ENCODE data around the gene KTI12. TPM values are rescaled to one million over a fixed set of nuclear protein-coding genes. Genes with fewer than 3 reads are reported as not detected.
A peak's percentile ranks its signal among the peaks of the same experiment; 100 is the strongest.
"Not testable (repeated sequence)": the region's sequence is repeated elsewhere in the genome, so short reads cannot be mapped to it uniquely, and the experiment has no call there.

Gene KTI12
- total and polyA plus RNA-seq, 5 donors: 3.5 to 5.4 (median 4.0) TPM

- Histone ChIP-seq H3K4me1 (ENCODE audit: control insufficient read depth, insufficient read depth, low read length) (peaks cover 5% of the 10 kb centered on the region), H3K27me3 (ENCODE audit: control insufficient read depth, insufficient read depth) (no peaks in the 10 kb centered on the region), H3K9me3 (ENCODE audit: control insufficient read depth, low read length) (no peaks in the 10 kb centered on the region), H3K4me3 (ENCODE audit: low read length) (peak overlapping the region; percentile 51), H3K27ac (ENCODE audit: low read length) (no peak overlapping the region)
- DNase-seq (no peak), ATAC-seq (no peak)
- intact Hi-C loops (cut with DNase I): no loop called here
- WGBS: 10% methylated on average over 1 of the region's 1 CpG
These were observed 23.6 kb upstream of the KTI12 start for GRCh38 chr1:52057255-52057654.

GRCh38 chr1:52056937-52057231 lies 23.3 kb upstream of the KTI12 start:
- DNase-seq (no peak), ATAC-seq (no peak)
- no peaks in the 10 kb centered on the region for H3K9me3 ChIP-seq (ENCODE audit: control insufficient read depth, low read length)
- WGBS: under 1% methylated on average over 4 of the region's 4 CpGs
- H3K4me3 ChIP-seq (ENCODE audit: low read length): peak overlapping the region; percentile 51
- no peak overlapping the region for H3K27ac ChIP-seq (ENCODE audit: low read length)
- intact Hi-C loops (cut with DNase I): no loop called here
- H3K4me1 ChIP-seq (ENCODE audit: control insufficient read depth, insufficient read depth, low read length): peaks cover 5% of the 10 kb centered on the region
- H3K27me3 ChIP-seq (ENCODE audit: control insufficient read depth, insufficient read depth): no peaks in the 10 kb centered on the region

- under 1% methylated on average over 54 of the region's 54 CpGs for WGBS
- no peaks in the 10 kb centered on the region for H3K27me3 ChIP-seq (ENCODE audit: control insufficient read depth, insufficient read depth)
- H3K27ac ChIP-seq (ENCODE audit: low read length): peak within 1 kb of the TSS; percentile 85
- peak; percentile 95 to 98 (median 97) for DNase-seq
- H3K4me1 ChIP-seq (ENCODE audit: control insufficient read depth, insufficient read depth, low read length): peaks cover 5% of the 10 kb centered on the region
- ATAC-seq: peak; percentile 97 to 99
- H3K9me3 ChIP-seq (ENCODE audit: control insufficient read depth, low read length): no peaks in the 10 kb centered on the region
- intact Hi-C loops (cut with DNase I): no loop called here
- peak within 1 kb of the TSS; percentile 51 for H3K4me3 ChIP-seq (ENCODE audit: low read length)
These were observed 22.7 kb upstream of the KTI12 start, which contains the start of gene BTF3L4 for GRCh38 chr1:52056163-52056936. Gene BTF3L4, plus strand, starts transcription at chr1:52056295. Its CDS starts 3,553 bp downstream, at chr1:52059848.

- H3K4me1 ChIP-seq (ENCODE audit: control insufficient read depth, insufficient read depth, low read length): peaks cover 5% of the 10 kb centered on the region
- no peaks in the 10 kb centered on the region for H3K9me3 ChIP-seq (ENCODE audit: control insufficient read depth, low read length)
- intact Hi-C loops (cut with DNase I): no loop called here
- peak overlapping the region; percentile 85 for H3K27ac ChIP-seq (ENCODE audit: low read length)
- WGBS: under 1% methylated on average over 12 of the region's 12 CpGs
- DNase-seq (no peak), ATAC-seq (no peak)
- H3K4me3 ChIP-seq (ENCODE audit: low read length): peak overlapping the region; percentile 51
- no peaks in the 10 kb centered on the region for H3K27me3 ChIP-seq (ENCODE audit: control insufficient read depth, insufficient read depth)
These were observed 22.2 kb upstream of the KTI12 start for GRCh38 chr1:52055866-52056162.

GRCh38 chr1:52055066-52055865 lies 21.7 kb upstream of the KTI12 start, which contains the start of gene TXNDC12:
Gene TXNDC12, minus strand, starts transcription at chr1:52055191. Its CDS starts 95 bp downstream, at chr1:52055096.
- under 1% methylated on average over 45 of the region's 45 CpGs for WGBS
- DNase-seq: peak; percentile 81 to 91 (median 89)
- ATAC-seq: peak; percentile 90 to 91
- intact Hi-C loops (cut with DNase I): no loop called here
- Histone ChIP-seq H3K27ac (ENCODE audit: low read length) (peak within 1 kb of the TSS; percentile 85), H3K4me1 (ENCODE audit: control insufficient read depth, insufficient read depth, low read length) (peaks cover 5% of the 10 kb centered on the region), H3K9me3 (ENCODE audit: control insufficient read depth, low read length) (no peaks in the 10 kb centered on the region), H3K4me3 (ENCODE audit: low read length) (peak within 1 kb of the TSS; percentile 51), H3K27me3 (ENCODE audit: control insufficient read depth, insufficient read depth) (no peaks in the 10 kb centered on the region)

GRCh38 chr1:52054496-52055065 lies 21.0 kb upstream of the KTI12 start:
- H3K4me3 ChIP-seq (ENCODE audit: low read length): peak overlapping the region; percentile 51
- H3K9me3 ChIP-seq (ENCODE audit: control insufficient read depth, low read length): no peaks in the 10 kb centered on the region
- peaks cover 5% of the 10 kb centered on the region for H3K4me1 ChIP-seq (ENCODE audit: control insufficient read depth, insufficient read depth, low read length)
- intact Hi-C loops (cut with DNase I): no loop called here
- DNase-seq (no peak), ATAC-seq (no peak)
- WGBS: 4% methylated on average over 13 of the region's 13 CpGs
- H3K27me3 ChIP-seq (ENCODE audit: control insufficient read depth, insufficient read depth): no peaks in the 10 kb centered on the region
- peak overlapping the region; percentile 71 for H3K27ac ChIP-seq (ENCODE audit: low read length)

GRCh38 chr1:52053862-52054261 lies 20.3 kb upstream of the KTI12 start:
- intact Hi-C loops (cut with DNase I): no loop called here
- H3K27me3 ChIP-seq (ENCODE audit: control insufficient read depth, insufficient read depth): no peaks in the 10 kb centered on the region
- no peak overlapping the region for H3K27ac ChIP-seq (ENCODE audit: low read length)
- no peaks in the 10 kb centered on the region for H3K9me3 ChIP-seq (ENCODE audit: control insufficient read depth, low read length)
- 97% methylated on average over 1 of the region's 1 CpG for WGBS
- no peak overlapping the region for H3K4me3 ChIP-seq (ENCODE audit: low read length)
- no peak for DNase-seq
- no peak for ATAC-seq
- H3K4me1 ChIP-seq (ENCODE audit: control insufficient read depth, insufficient read depth, low read length): peaks cover 5% of the 10 kb centered on the region

GRCh38 chr1:52049337-52049736 lies 15.7 kb upstream of the KTI12 start:
- H3K9me3 ChIP-seq (ENCODE audit: control insufficient read depth, low read length); ATAC-seq; H3K4me1 ChIP-seq (ENCODE audit: control insufficient read depth, insufficient read depth, low read length); DNase-seq; H3K27ac ChIP-seq (ENCODE audit: low read length); H3K4me3 ChIP-seq (ENCODE audit: low read length); H3K27me3 ChIP-seq (ENCODE audit: control insufficient read depth, insufficient read depth); intact Hi-C loops (cut with DNase I): not testable (repeated sequence)
- 93% methylated on average over 4 of the region's 4 CpGs for WGBS

GRCh38 chr1:52045666-52046195 lies 12.1 kb upstream of the KTI12 start:
- intact Hi-C loops (cut with DNase I); H3K27ac ChIP-seq (ENCODE audit: low read length); DNase-seq; H3K4me1 ChIP-seq (ENCODE audit: control insufficient read depth, insufficient read depth, low read length); H3K9me3 ChIP-seq (ENCODE audit: control insufficient read depth, low read length); H3K27me3 ChIP-seq (ENCODE audit: control insufficient read depth, insufficient read depth); ATAC-seq; H3K4me3 ChIP-seq (ENCODE audit: low read length): not testable (repeated sequence)
- 96% methylated on average over 4 of the region's 4 CpGs for WGBS

GRCh38 chr1:52045236-52045635 lies 11.6 kb upstream of the KTI12 start:
- Histone ChIP-seq H3K4me3 (ENCODE audit: low read length) (no peak overlapping the region), H3K9me3 (ENCODE audit: control insufficient read depth, low read length) (no peaks in the 10 kb centered on the region), H3K27me3 (ENCODE audit: control insufficient read depth, insufficient read depth) (no peaks in the 10 kb centered on the region), H3K27ac (ENCODE audit: low read length) (no peak overlapping the region), H3K4me1 (ENCODE audit: control insufficient read depth, insufficient read depth, low read length) (no peaks in the 10 kb centered on the region)
- intact Hi-C loops (cut with DNase I): no loop called here
- WGBS: 90% methylated on average over 2 of the region's 2 CpGs
- DNase-seq (no peak), ATAC-seq (no peak)
